Measurements from ENCODE around the gene C17orf114.

The C17orf114 gene

GRCh38 chr17:4777969-4778760, 24.0 kb downstream of the C17orf114 start:
- no peak for ATAC-seq (ENCODE audit: low FRiP score)
- DNase-seq (ENCODE audit: low spot score), result no peak
- TF ChIP-seq CTCF (IDR thresholded peaks at IDR 0.05), result no peak

GRCh38 chr17:4772235-4772613, 29.9 kb downstream of the C17orf114 start:
- ATAC-seq (ENCODE audit: low FRiP score) (no peak), DNase-seq (ENCODE audit: low spot score) (no peak)
- no peak for TF ChIP-seq CTCF (IDR thresholded peaks at IDR 0.05)

GRCh38 chr17:4771519-4772234, 30.5 kb downstream of the C17orf114 start, which contains the start of gene TM4SF5:
Gene TM4SF5, plus strand, starts transcription at chr17:4771886. Its CDS starts 37 bp downstream, at chr17:4771923.
- no peak for TF ChIP-seq CTCF (IDR thresholded peaks at IDR 0.05)
- ATAC-seq (ENCODE audit: low FRiP score) (no peak), DNase-seq (ENCODE audit: low spot score) (no peak)

GRCh38 chr17:4769628-4770027, 32.5 kb downstream of the C17orf114 start:
- ATAC-seq (ENCODE audit: low FRiP score) (no peak), DNase-seq (ENCODE audit: low spot score) (no peak)
- no peak for TF ChIP-seq CTCF (IDR thresholded peaks at IDR 0.05)

- TF ChIP-seq CTCF (IDR thresholded peaks at IDR 0.05), result no peak
- DNase-seq (ENCODE audit: low spot score) (no peak), ATAC-seq (ENCODE audit: low FRiP score) (no peak)
These were observed 33.8 kb downstream of the C17orf114 start for GRCh38 chr17:4768298-4768697.

GRCh38 chr17:4766723-4767122, 35.4 kb downstream of the C17orf114 start:
- no peak for ATAC-seq (ENCODE audit: low FRiP score)
- no peak for TF ChIP-seq CTCF (IDR thresholded peaks at IDR 0.05)
- no peak for DNase-seq (ENCODE audit: low spot score)

All from omental fat pad (tissue), 3 donors.